ENCODE measurements around the gene SHISA6.

SHISA6 gene

GRCh38 chr17:11487469-11487868 is 246.5 kb downstream of the SHISA6 start:
- no peak overlapping the region for H3K4me3 ChIP-seq (ENCODE audit: low read depth in 1 of 2, low read length in 1 of 2)
- H3K36me3 ChIP-seq = no peaks in the 10 kb centered on the region
- H3K4me1 ChIP-seq (ENCODE audit: control insufficient read depth in 1 of 2, insufficient read depth in 1 of 2, low read depth in 1 of 2, low read length in 1 of 2) = no peaks in the 10 kb centered on the region
- no peaks in the 10 kb centered on the region for H3K9me3 ChIP-seq
- no peak for TF ChIP-seq CTCF (IDR thresholded peaks at IDR 0.05)
- no peaks in the 10 kb centered on the region for H3K27me3 ChIP-seq
- no peak overlapping the region for H3K27ac ChIP-seq

GRCh38 chr17:11488407-11488806 is 247.4 kb downstream of the SHISA6 start:
- no peaks in the 10 kb centered on the region for H3K36me3 ChIP-seq
- no peak overlapping the region for H3K4me3 ChIP-seq (ENCODE audit: low read depth in 1 of 2, low read length in 1 of 2)
- TF ChIP-seq CTCF (IDR thresholded peaks at IDR 0.05) = no peak
- H3K4me1 ChIP-seq (ENCODE audit: control insufficient read depth in 1 of 2, insufficient read depth in 1 of 2, low read depth in 1 of 2, low read length in 1 of 2) = no peaks in the 10 kb centered on the region
- no peaks in the 10 kb centered on the region for H3K27me3 ChIP-seq
- no peaks in the 10 kb centered on the region for H3K9me3 ChIP-seq
- H3K27ac ChIP-seq = no peak overlapping the region

- Histone ChIP-seq H3K27ac (no peak overlapping the region), H3K36me3 (no peaks in the 10 kb centered on the region), H3K27me3 (no peaks in the 10 kb centered on the region), H3K9me3 (no peaks in the 10 kb centered on the region), H3K4me1 (ENCODE audit: control insufficient read depth in 1 of 2, insufficient read depth in 1 of 2, low read depth in 1 of 2, low read length in 1 of 2) (no peaks in the 10 kb centered on the region), H3K4me3 (ENCODE audit: low read depth in 1 of 2, low read length in 1 of 2) (no peak overlapping the region)
- no peak for TF ChIP-seq CTCF (IDR thresholded peaks at IDR 0.05)
Observed at GRCh38 chr17:11490171-11490755, 249.2 kb downstream of the SHISA6 start.

- TF ChIP-seq CTCF (IDR thresholded peaks at IDR 0.05) = no peak
- Histone ChIP-seq H3K4me3 (ENCODE audit: low read depth in 1 of 2, low read length in 1 of 2) (no peak overlapping the region), H3K27ac (no peak overlapping the region), H3K4me1 (ENCODE audit: control insufficient read depth in 1 of 2, insufficient read depth in 1 of 2, low read depth in 1 of 2, low read length in 1 of 2) (no peaks in the 10 kb centered on the region), H3K27me3 (no peaks in the 10 kb centered on the region), H3K9me3 (no peaks in the 10 kb centered on the region), H3K36me3 (no peaks in the 10 kb centered on the region)
Observed at GRCh38 chr17:11492511-11492910, 251.5 kb downstream of the SHISA6 start.

- H3K4me1 ChIP-seq (ENCODE audit: control insufficient read depth in 1 of 2, insufficient read depth in 1 of 2, low read depth in 1 of 2, low read length in 1 of 2) = no peaks in the 10 kb centered on the region
- H3K36me3 ChIP-seq = no peaks in the 10 kb centered on the region
- H3K27me3 ChIP-seq = no peaks in the 10 kb centered on the region
- H3K27ac ChIP-seq = no peak overlapping the region
- no peak overlapping the region for H3K4me3 ChIP-seq (ENCODE audit: low read depth in 1 of 2, low read length in 1 of 2)
- no peak for TF ChIP-seq CTCF (IDR thresholded peaks at IDR 0.05)
- no peaks in the 10 kb centered on the region for H3K9me3 ChIP-seq
Observed at GRCh38 chr17:11493936-11494335, 252.9 kb downstream of the SHISA6 start.

- no peaks in the 10 kb centered on the region for H3K9me3 ChIP-seq
- TF ChIP-seq CTCF (IDR thresholded peaks at IDR 0.05) = no peak
- no peaks in the 10 kb centered on the region for H3K27me3 ChIP-seq
- H3K4me3 ChIP-seq (ENCODE audit: low read depth in 1 of 2, low read length in 1 of 2) = no peak overlapping the region
- no peaks in the 10 kb centered on the region for H3K36me3 ChIP-seq
- no peaks in the 10 kb centered on the region for H3K4me1 ChIP-seq (ENCODE audit: control insufficient read depth in 1 of 2, insufficient read depth in 1 of 2, low read depth in 1 of 2, low read length in 1 of 2)
- no peak overlapping the region for H3K27ac ChIP-seq
Observed at GRCh38 chr17:11495613-11496012, 254.6 kb downstream of the SHISA6 start.

Data from neutrophil (primary cell).